Testis (tissue), 2 donors: ENCODE results near the gene TOX2.

Source experiments
- CTCF ChIP-seq, 3 experiments: fragments of 450-650 bp in 2 of 3; fragments of 200-600 bp in 1 of 3; sonication (generic) in 1 of 3; IDR thresholded peaks; one replicate each; pipeline ENCODE4 v1.5.1; 2016 to 2019; ENCODE audit warnings: antibody characterized with exemption in 3 of 3, mild to moderate bottlenecking in 2 of 3, moderate library complexity in 1 of 3
- POLR2A ChIP-seq: fragments of 450-650 bp; IDR thresholded peaks from one replicate; pipeline ENCODE4 v1.6.1; 2017; ENCODE audit warnings: antibody characterized with exemption, mild to moderate bottlenecking, moderate library complexity

DNA sequence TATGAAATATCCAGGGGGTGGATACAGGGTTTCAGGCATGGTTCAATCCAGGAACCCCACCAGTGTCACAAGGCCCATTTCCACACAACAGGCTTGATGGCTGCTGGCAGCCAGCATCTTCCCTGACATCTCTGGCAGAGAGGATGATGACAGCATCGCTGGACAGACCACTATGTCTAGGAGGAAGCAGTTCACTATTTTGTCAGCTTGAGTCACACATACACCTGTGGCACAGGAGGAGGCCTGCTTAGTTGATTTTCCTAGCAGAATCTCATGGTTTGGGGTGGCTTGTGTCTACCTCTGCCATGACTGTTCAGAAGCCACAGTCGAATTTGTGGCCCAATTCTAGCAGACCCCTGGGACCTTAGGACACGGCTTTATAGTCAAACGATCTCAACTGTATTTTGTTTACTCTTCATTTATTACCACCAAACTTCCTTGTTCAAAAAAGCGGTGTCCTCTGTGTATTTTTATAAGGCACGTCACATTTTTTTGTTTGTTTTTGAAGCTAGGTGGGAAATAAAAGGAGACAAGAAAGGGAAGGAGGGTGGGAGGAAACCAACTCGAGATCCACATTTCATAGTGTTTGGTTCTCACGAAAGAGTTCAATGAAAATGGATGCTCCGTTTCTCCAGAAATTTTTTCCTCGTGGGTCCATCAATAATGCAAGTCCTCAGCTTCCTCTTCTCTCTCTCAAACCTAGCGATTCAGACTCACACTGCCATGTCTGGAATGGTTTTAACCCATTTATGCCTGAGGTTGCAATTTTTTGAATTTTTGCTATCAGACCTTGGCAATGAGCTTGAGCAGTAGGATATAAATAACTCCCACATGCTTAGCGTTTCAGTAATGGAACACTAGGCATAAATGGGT lies 94.4 kb downstream of the TOX2 start:
- TF ChIP-seq CTCF (IDR thresholded peaks at IDR 0.05) (no peak), POLR2A (no peak)
